ENCODE results near the gene VKORC1L1. TPM values are rescaled to one million over a fixed set of nuclear protein-coding genes. Genes with fewer than 3 reads are reported as not detected.
A peak's percentile ranks its signal among the peaks of the same experiment; 100 is the strongest.
"Not testable (repeated sequence)": the region's sequence is repeated elsewhere in the genome, so short reads cannot be mapped to it uniquely, and the experiment has no call there.

The VKORC1L1 gene
- total RNA-seq: 25.7 TPM

DNA sequence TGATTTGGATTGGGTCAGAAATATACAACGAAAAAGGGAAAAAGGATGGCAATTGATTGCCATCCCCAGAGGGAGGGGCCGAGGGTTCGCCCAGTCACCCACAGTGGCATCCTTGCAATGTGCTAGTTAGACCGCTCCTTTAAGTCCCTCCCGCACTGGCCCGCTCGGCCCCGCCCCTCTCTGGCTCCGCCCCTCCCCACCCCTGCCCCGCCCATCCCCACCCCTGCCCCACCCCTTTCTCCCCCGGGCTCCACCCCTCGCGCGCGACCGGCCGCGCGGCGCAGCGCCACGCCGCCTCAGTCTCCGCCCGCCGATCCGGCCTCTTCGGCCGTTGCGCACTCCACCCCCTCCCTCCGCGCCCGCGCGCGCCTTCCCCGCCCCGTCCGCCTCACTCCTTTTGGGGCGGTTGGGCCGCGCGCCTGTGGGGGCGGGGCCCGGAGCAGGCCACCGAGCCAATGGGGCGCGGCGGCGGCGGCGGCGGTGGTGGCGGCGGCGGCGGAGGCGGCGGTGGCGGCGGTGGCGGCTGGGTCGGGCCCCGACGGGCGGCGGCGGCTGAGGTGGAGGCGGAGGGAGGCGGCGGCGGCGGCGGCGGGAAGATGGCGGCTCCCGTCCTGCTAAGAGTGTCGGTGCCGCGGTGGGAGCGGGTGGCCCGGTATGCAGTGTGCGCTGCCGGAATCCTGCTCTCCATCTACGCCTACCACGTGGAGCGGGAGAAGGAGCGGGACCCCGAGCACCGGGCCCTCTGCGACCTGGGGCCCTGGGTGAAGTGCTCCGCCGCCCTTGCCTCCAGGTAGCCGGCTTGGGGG, at the start of gene VKORC1L1:
Gene VKORC1L1 (plus strand): TSS at position 299 of the 806 bp plus-strand sequence. CDS start 298 bp downstream, at position 597.
- DNase-seq: peak; percentile 97

GRCh38 chr7:65827366-65827765, 45.5 kb upstream of the VKORC1L1 start:
- DNase-seq: no peak

DNA sequence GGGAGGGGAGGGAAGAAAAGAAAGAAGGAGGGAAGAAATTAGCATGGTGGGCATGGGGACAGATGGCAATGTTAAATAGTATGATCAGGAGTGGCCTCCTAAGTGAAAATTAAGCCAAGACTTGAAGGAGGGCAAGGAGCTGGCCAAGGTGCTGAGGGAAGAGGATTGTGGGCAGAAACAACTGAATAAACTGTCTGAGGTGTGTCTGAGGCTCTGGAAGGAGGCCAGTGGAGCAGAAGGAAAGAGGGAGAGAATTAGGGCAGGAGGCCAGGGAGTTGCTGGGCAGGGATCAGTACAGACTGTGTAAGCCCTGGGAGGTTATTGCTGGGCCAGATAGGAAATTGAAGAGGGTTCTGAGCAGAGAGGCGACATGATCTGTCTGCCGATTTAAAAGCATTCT, 40.6 kb upstream of the VKORC1L1 start:
- DNase-seq: peak; percentile 18

- DNase-seq: not testable (repeated sequence)
These were observed 36.2 kb upstream of the VKORC1L1 start for GRCh38 chr7:65836684-65837083.

DNA sequence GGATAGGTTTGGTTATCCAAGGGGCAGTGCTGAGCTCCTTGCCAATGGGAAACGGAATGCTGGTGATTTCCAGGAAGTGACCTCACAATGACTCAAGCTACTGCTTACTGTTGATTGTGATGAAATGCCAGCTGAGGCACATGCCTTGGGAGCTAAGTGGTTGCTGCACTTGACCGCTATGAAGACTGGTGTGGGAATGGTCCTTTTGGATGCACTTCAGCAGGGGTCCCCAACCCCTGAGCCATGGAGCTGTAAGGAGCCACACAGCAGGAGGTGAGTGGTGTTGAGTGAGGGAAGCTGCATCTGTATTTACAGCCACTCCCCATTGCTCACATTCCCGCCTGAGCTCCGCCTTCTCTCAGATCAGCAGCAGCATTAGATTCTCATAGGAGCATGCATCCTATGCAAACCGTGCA, 35.3 kb upstream of the VKORC1L1 start:
- not testable (repeated sequence) for DNase-seq

GRCh38 chr7:65839846-65840245, 33.0 kb upstream of the VKORC1L1 start:
- no peak for DNase-seq

GRCh38 chr7:65840446-65840845, 32.4 kb upstream of the VKORC1L1 start:
- no peak for DNase-seq

DNA sequence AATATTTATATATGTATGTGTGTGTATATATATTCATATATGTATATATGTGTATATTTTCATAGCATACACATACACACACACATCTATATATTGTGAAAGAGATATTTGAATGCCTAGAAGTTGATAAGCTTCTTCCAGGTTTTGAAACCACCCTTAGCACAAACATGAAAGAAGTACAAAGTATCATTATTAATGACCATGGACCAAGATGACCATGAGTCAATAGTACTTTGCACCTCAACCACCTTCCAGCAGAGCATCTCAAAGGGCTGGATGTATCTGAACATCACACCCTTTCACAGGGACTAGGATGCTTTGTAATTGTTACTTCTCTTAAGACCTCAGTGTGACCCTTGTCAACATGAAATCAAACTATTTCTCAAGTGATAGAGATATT, 29.3 kb upstream of the VKORC1L1 start:
- DNase-seq: not testable (repeated sequence)

DNA sequence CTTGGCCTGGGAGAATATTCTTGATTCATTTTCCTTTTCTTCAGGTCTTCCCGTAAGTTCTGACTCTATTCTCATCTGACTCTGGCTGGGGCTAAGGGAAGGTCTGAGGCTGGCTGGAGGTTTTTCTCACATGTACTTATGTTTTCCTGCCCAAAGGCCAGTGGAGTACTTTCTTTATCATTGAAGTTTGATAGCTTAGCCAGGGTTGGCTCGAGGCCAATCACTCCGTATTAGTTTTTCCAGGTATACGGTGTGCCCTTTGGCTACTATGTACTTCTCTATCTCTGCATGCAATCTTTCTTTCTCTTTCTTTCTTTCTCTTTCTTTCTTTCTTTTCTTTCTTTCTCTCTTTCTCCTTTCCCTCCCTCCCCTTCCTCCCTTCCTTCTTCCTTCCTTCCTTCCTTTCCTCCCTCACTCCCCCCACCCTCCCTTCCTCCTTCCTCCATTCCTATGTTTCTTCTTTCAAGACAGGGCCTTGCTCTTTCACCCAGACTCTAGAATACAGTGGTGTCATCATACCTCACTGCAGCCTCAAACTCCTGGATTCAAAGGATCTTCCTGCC, 26.8 kb upstream of the VKORC1L1 start:
- DNase-seq: no peak

- not testable (repeated sequence) for DNase-seq
These were observed 19.4 kb upstream of the VKORC1L1 start for GRCh38 chr7:65853426-65853825.

GRCh38 chr7:65853892-65854291, 19.0 kb upstream of the VKORC1L1 start:
- DNase-seq: not testable (repeated sequence)

- not testable (repeated sequence) for DNase-seq
These were observed 15.5 kb upstream of the VKORC1L1 start for GRCh38 chr7:65857321-65857894.

- not testable (repeated sequence) for DNase-seq
These were observed 14.2 kb upstream of the VKORC1L1 start for GRCh38 chr7:65858660-65859059.

DNA sequence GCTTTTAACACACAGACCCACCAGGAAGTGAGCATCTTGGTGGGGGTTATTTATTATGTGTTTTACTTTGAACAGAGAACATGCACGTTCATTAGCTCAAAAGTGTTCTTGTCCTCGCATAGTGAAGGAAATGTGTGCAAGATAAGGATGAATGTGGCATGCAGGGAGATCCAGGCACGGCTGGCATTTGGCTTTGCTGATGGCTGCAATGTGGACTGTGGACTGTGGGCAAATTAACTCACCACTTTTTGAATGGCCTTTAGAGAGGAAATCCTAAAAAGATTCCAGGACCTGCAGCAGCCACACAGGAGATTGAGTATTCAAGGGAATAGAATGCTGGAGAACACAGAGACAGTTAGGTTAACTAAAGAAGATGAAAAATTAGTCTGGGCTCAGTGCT, 6.6 kb upstream of the VKORC1L1 start:
- DNase-seq: not testable (repeated sequence)

GRCh38 chr7:65867681-65868080, 5.2 kb upstream of the VKORC1L1 start:
- not testable (repeated sequence) for DNase-seq

- DNase-seq: not testable (repeated sequence)
These were observed 3.6 kb upstream of the VKORC1L1 start for GRCh38 chr7:65869312-65869711.

- peak; percentile 18 for DNase-seq
These were observed 1.4 kb upstream of the VKORC1L1 start for GRCh38 chr7:65871451-65871850.

DNA sequence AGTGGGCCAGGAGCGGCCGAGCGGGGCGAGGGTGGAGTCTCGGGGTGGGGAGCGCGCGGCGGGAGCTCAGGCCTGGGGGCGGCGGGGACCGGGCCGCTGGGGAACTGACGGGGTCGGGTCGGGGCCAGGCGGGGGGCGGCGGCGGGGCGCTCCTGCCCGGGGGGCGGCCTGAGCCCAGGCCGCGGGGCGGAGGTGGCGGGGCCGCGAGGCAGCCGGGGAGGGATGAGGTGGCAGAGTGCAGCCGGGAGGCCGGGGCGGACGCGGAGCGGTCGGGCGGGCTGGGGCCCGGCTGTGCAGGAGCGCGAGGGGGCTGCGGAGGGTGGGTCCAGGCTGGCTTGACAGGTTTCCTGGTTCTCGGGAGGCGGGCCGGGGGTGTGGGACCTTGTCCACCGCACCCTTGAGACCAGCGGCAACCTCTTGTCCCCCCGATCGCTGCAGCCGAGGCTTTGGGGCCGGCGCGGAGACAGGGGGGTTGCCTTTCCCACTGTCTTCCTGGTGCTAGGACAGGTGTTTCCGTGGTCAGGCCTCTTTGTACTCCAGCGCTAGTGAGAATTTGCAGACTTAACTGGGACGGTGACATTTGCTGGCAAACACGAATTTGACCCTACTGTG, 814 bp downstream of the VKORC1L1 start:
- peak; percentile 19 for DNase-seq

GRCh38 chr7:65875715-65876114, 2.8 kb downstream of the VKORC1L1 start:
- not testable (repeated sequence) for DNase-seq

GRCh38 chr7:65879292-65880153, 6.6 kb downstream of the VKORC1L1 start:
- not testable (repeated sequence) for DNase-seq

GRCh38 chr7:65880242-65880641, 7.4 kb downstream of the VKORC1L1 start:
- not testable (repeated sequence) for DNase-seq

- not testable (repeated sequence) for DNase-seq
These were observed 12.1 kb downstream of the VKORC1L1 start for GRCh38 chr7:65884983-65885382.

Data from tongue (tissue), 2 donors.